OCI-LY3 (cell line): ENCODE measurements around the gene POP4.

Experiments used
- H2AFZ ChIP-seq: fragments of 200-600, 300-600 bp; shearing (Covaris generic); 2 replicates; pipeline ENCODE4 v1.6.0; 2014; ENCODE audit warnings: antibody characterized with exemption, low read depth, low read length
- H3K27ac ChIP-seq: fragments of 200-600, 300-600 bp; sonication (generic); 2 replicates; pipeline ENCODE4 v1.5.1; 2014; ENCODE audit warnings: mild to moderate bottlenecking, low read length, moderate library complexity, mixed read lengths
- H3K27me3 ChIP-seq: fragments of 200-600, 300-600 bp; sonication (generic); 2 replicates; pipeline ENCODE4 v1.6.1; 2014; ENCODE audit warnings: low read depth, low read length, mixed read lengths
- H3K36me3 ChIP-seq: fragments of 200-600, 300-600 bp; sonication (generic); replicated peaks from 2 replicates; pipeline ENCODE3; 2014; ENCODE audit warnings: low read depth, low read length, mixed read lengths
- H3K4me1 ChIP-seq: fragments of 300-600, 200-600 bp; sonication (generic); 2 replicates; pipeline ENCODE4 v1.6.1; 2014; ENCODE audit warnings: low read length, mixed read lengths
- H3K4me2 ChIP-seq: fragments of 200-600, 300-600 bp; sonication (generic); 2 replicates; pipeline ENCODE4 v1.6.1; 2014; ENCODE audit warnings: low read length, mixed read lengths
- H3K4me3 ChIP-seq: fragments of 300-600, 200-600 bp; sonication (generic); 2 replicates; pipeline ENCODE4 v1.5.1; 2014; ENCODE audit warnings: antibody characterized with exemption, mild to moderate bottlenecking, low read length, moderate library complexity
- H3K79me2 ChIP-seq: fragments of 300-600, 200-600 bp; shearing (Covaris generic); 2 replicates; pipeline ENCODE4 v1.6.1; 2014; ENCODE audit warnings: mild to moderate bottlenecking, low read length, mixed read lengths
- H3K9ac ChIP-seq: fragments of 300-600, 200-600 bp; shearing (Covaris generic); 2 replicates; pipeline ENCODE4 v1.6.0; 2014; ENCODE audit warnings: mild to moderate bottlenecking, low read length, moderate library complexity
- H3K9me3 ChIP-seq: fragments of 200-600, 300-600 bp; shearing (Covaris generic); 2 replicates; pipeline ENCODE4 v1.6.1; 2014; ENCODE audit warnings: low read length, mixed read lengths; ENCODE audit not compliant: insufficient read depth
- H4K20me1 ChIP-seq: fragments of 200-600, 300-600 bp; sonication (generic); 2 replicates; pipeline ENCODE4 v1.6.1; 2016; ENCODE audit warnings: low read length, mixed read lengths; ENCODE audit not compliant: insufficient read depth
- EZH2phosphoT487 ChIP-seq: fragments of 200-600 bp; shearing (Covaris generic); IDR thresholded peaks from 2 replicates; pipeline ENCODE4 v1.6.1; 2018; ENCODE audit warnings: antibody characterized with exemption, mixed run types, low read depth
- TF ChIP-seq, protein P1 (sequence below): fragments of 200-600, 300-600 bp; sonication (generic); IDR thresholded peaks from 2 replicates; pipeline ENCODE4 v1.5.1; 2014; ENCODE audit warnings: antibody characterized with exemption, low read length, low read depth

The POP4 gene

DNA sequence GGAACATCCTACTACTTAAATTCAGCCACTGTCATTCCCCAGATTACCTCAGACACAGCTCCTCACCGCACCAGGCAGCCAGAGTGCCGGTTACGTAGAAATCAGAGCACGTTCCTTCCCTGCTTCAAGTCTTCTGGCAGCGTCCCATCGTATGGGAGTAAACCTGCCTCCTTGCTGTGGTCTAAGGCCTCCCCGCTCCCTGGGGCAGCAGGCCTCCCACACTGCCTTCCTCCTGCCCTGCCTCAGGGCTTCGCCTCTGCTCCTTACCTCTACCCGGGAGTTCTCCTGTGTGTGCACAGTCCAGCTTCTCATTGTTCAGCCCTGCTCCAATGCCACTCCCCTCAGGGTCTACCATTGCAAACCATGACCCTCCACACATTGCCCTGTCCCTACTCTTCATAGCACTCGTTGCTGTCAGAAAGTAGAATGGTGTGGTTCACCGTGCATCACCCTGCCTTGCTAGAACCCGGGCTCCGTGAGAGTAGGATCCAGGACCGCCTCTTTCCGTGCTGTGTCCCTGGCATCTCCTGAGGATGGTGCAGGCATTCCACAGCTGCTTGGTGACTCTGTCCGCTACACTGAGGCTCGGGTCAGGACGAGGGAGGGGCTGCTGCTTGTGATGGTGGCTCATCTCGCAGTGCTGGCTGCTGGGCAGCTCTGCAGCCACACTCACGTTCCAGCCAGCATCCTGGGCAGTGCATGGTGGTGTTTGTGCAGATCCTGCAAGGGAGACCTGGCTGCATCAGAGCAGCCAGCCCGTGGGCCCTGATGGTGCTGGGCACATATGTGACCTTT is 6.9 kb downstream of the POP4 start:
- Histone ChIP-seq H3K36me3 (peaks cover 39% of the 10 kb centered on the region), H2AFZ (no peak overlapping the region)

DNA sequence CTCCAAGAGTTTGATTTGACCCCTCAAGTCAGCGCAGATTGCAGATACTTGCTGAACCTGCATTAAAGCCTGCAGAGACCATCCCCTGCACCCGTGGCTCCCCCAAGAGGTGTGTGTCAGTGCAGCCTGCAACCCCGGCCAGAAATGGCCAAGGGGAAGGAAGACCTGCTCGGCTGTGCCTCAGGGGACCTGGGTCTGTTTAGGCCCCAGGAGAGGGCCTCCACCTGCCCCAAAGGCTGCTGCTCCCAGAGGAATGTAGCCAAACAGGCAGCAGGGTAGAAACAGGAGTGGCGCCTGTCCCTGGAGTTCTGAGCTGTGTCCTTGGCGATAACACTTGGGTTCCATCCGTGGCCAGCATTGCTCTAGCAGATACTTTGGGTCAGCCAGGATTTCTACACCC is 8.0 kb downstream of the POP4 start:
- Histone ChIP-seq H3K4me1 (no peaks in the 10 kb centered on the region; the same call in 1 of the 2 replicates), H3K9ac (no peak overlapping the region), H3K9me3 (no peaks in the 10 kb centered on the region), H3K4me3 (no peak overlapping the region), H4K20me1 (no peaks in the 10 kb centered on the region), H3K4me2 (no peak overlapping the region), H3K27ac (no peak overlapping the region), H3K27me3 (no peaks in the 10 kb centered on the region), H3K79me2 (no peaks in the 10 kb centered on the region), H2AFZ (no peak overlapping the region), H3K36me3 (peaks cover 39% of the 10 kb centered on the region)
- TF ChIP-seq, protein P1, sequence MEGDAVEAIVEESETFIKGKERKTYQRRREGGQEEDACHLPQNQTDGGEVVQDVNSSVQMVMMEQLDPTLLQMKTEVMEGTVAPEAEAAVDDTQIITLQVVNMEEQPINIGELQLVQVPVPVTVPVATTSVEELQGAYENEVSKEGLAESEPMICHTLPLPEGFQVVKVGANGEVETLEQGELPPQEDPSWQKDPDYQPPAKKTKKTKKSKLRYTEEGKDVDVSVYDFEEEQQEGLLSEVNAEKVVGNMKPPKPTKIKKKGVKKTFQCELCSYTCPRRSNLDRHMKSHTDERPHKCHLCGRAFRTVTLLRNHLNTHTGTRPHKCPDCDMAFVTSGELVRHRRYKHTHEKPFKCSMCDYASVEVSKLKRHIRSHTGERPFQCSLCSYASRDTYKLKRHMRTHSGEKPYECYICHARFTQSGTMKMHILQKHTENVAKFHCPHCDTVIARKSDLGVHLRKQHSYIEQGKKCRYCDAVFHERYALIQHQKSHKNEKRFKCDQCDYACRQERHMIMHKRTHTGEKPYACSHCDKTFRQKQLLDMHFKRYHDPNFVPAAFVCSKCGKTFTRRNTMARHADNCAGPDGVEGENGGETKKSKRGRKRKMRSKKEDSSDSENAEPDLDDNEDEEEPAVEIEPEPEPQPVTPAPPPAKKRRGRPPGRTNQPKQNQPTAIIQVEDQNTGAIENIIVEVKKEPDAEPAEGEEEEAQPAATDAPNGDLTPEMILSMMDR, result no peak
- no peak for TF ChIP-seq EZH2phosphoT487

More for the DNA sequence above, 6.9 kb downstream of the POP4 start:
- H3K27ac ChIP-seq, result no peak overlapping the region
- no peak overlapping the region for H3K4me3 ChIP-seq
- H4K20me1 ChIP-seq, result no peaks in the 10 kb centered on the region
- no peak overlapping the region for H3K4me2 ChIP-seq
- H3K79me2 ChIP-seq, result no peaks in the 10 kb centered on the region
- no peaks in the 10 kb centered on the region; the same call in 1 of the 2 replicates for H3K4me1 ChIP-seq
- TF ChIP-seq, protein P1, result no peak
- TF ChIP-seq EZH2phosphoT487, result no peak
- no peak overlapping the region for H3K9ac ChIP-seq
- H3K27me3 ChIP-seq, result no peaks in the 10 kb centered on the region
- H3K9me3 ChIP-seq, result no peaks in the 10 kb centered on the region

DNA sequence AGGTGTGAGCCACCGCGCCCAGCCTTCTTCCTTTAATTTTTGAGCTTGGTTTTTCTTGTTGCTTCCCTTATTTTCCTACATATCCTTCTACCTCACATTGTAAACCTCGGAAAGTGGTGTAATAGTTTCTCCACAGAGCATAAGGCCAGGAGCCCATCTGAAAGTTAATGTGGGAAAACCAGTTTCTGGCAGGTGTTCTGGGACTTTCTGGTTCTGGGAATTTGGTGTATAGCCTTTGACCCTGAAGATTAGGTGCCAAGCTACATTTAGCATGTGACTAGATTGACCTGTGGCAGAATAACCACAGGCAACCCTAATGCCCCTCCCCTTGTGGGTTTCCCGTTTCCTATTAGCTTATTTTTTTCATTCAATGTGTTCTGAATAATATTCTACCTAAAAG is 8.7 kb downstream of the POP4 start:
- no peak overlapping the region for H3K4me3 ChIP-seq
- peaks cover 39% of the 10 kb centered on the region for H3K36me3 ChIP-seq
- TF ChIP-seq, protein P1, result no peak
- TF ChIP-seq EZH2phosphoT487, result no peak
- H3K27ac ChIP-seq, result no peak overlapping the region
- no peak overlapping the region for H3K4me2 ChIP-seq
- H3K79me2 ChIP-seq, result no peaks in the 10 kb centered on the region
- H3K9me3 ChIP-seq, result no peaks in the 10 kb centered on the region
- H2AFZ ChIP-seq, result no peak overlapping the region
- H4K20me1 ChIP-seq, result no peaks in the 10 kb centered on the region
- H3K4me1 ChIP-seq, result no peaks in the 10 kb centered on the region; the same call in 1 of the 2 replicates
- H3K27me3 ChIP-seq, result no peaks in the 10 kb centered on the region
- H3K9ac ChIP-seq, result no peak overlapping the region

DNA sequence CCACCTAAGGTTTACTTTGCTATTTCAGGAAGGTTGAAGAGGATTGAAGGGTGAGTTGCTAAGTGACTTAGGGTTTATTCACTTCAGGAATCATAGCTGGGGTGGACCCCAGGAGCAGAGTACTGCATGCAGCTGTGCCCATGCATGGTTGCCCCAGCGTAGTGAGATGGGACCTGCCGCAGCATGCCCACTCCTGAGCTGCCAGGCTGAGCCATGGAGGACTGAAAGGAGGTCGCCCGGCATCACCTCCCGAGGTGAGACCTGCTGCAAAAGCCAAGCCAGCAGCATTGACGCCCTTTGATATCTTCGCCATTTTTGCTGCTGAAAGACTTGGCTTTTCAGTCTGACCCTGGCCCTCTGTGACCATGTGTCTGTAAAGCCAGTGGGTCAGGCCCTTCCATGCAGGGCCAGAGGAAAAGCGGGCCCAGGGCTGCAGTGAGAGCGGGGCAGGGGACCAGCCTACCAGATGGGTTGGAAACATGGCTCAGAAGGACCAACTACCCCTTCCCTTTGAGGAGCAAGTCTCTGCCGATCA is 9.9 kb downstream of the POP4 start:
- no peaks in the 10 kb centered on the region for H4K20me1 ChIP-seq
- H3K36me3 ChIP-seq, result peaks cover 39% of the 10 kb centered on the region
- no peak overlapping the region for H3K4me2 ChIP-seq
- H2AFZ ChIP-seq, result no peak overlapping the region
- no peaks in the 10 kb centered on the region for H3K9me3 ChIP-seq
- no peaks in the 10 kb centered on the region for H3K79me2 ChIP-seq
- peaks cover 4% of the 10 kb centered on the region; the same call in 1 of the 2 replicates for H3K27me3 ChIP-seq
- no peak overlapping the region for H3K9ac ChIP-seq
- H3K4me3 ChIP-seq, result no peak overlapping the region
- no peaks in the 10 kb centered on the region for H3K4me1 ChIP-seq
- no peak overlapping the region for H3K27ac ChIP-seq
- no peak for TF ChIP-seq EZH2phosphoT487
- TF ChIP-seq, protein P1, result no peak
